Measurements from ENCODE around the gene ARSA. TPM values are rescaled to one million over a fixed set of nuclear protein-coding genes. Genes with fewer than 3 reads are reported as not detected.

Gene ARSA
- total RNA-seq, 2 donors from 2014 or later = 30.7 to 38.9 TPM

- Histone ChIP-seq H3K27me3 (peaks cover 4 to 8% of the 10 kb centered on the region in 2 donors), H3K27ac (no peak within 1 kb of the TSS), H3K4me3 (peak within 1 kb of the TSS; percentile 19 to 58), H3K36me3 (no peaks in the 10 kb centered on the region), H3K4me1 (peaks cover 0 to 17% of the 10 kb centered on the region in 2 donors), H3K9me3 (no peaks in the 10 kb centered on the region)
- no peak for DNase-seq (ENCODE audit: low spot score)
- TF ChIP-seq CTCF (IDR thresholded peaks at IDR 0.05) = no peak
Observed at GRCh38 chr22:50600538-50600937, 27.4 kb downstream of the ARSA start, which contains the start of gene MAPK8IP2. TSS of gene MAPK8IP2 (plus strand) at chr22:50600793. CDS start at chr22:50600819, 26 bp downstream.

- Histone ChIP-seq H3K4me1 (peaks cover 0 to 17% of the 10 kb centered on the region in 2 donors), H3K27ac (no peak overlapping the region), H3K4me3 (peak overlapping the region; percentile 19 to 58), H3K27me3 (peaks cover 4 to 8% of the 10 kb centered on the region in 2 donors), H3K36me3 (no peaks in the 10 kb centered on the region), H3K9me3 (no peaks in the 10 kb centered on the region)
- no peak for DNase-seq (ENCODE audit: low spot score)
- no peak for TF ChIP-seq CTCF (IDR thresholded peaks at IDR 0.05)
Observed at GRCh38 chr22:50599816-50600455, 28.0 kb downstream of the ARSA start.

- no peak for TF ChIP-seq CTCF (IDR thresholded peaks at IDR 0.05)
- H3K36me3 ChIP-seq = no peaks in the 10 kb centered on the region
- DNase-seq (ENCODE audit: low spot score) = no peak
Observed at GRCh38 chr22:50597097-50597496, 30.9 kb downstream of the ARSA start.

GRCh38 chr22:50595189-50595588, 32.8 kb downstream of the ARSA start:
- no peak overlapping the region for H3K4me3 ChIP-seq
- peaks cover 0 to 4% of the 10 kb centered on the region in 2 donors for H3K4me1 ChIP-seq
- no peak overlapping the region for H3K27ac ChIP-seq
- no peaks in the 10 kb centered on the region for H3K9me3 ChIP-seq
- no peak for DNase-seq (ENCODE audit: low spot score)
- H3K27me3 ChIP-seq = no peaks in the 10 kb centered on the region
- TF ChIP-seq CTCF (IDR thresholded peaks at IDR 0.05) = no peak
- no peaks in the 10 kb centered on the region for H3K36me3 ChIP-seq

More at GRCh38 chr22:50597097-50597496, 30.9 kb downstream of the ARSA start:
- Histone ChIP-seq H3K27ac (no peak overlapping the region), H3K9me3 (no peaks in the 10 kb centered on the region), H3K4me3 (no peak overlapping the region), H3K27me3 (no peaks in the 10 kb centered on the region), H3K4me1 (peaks cover 0 to 11% of the 10 kb centered on the region in 2 donors)

GRCh38 chr22:50587407-50587806, 40.5 kb downstream of the ARSA start:
- H3K4me3 ChIP-seq = no peak overlapping the region
- peaks cover 0 to 8% of the 10 kb centered on the region in 2 donors for H3K4me1 ChIP-seq
- no peaks in the 10 kb centered on the region for H3K36me3 ChIP-seq
- H3K27me3 ChIP-seq = no peaks in the 10 kb centered on the region
- no peak for TF ChIP-seq CTCF (IDR thresholded peaks at IDR 0.05)
- no peak for DNase-seq (ENCODE audit: low spot score)
- H3K9me3 ChIP-seq = no peaks in the 10 kb centered on the region
- H3K27ac ChIP-seq = no peak overlapping the region

GRCh38 chr22:50586416-50586815, 41.5 kb downstream of the ARSA start:
- Histone ChIP-seq H3K9me3 (no peaks in the 10 kb centered on the region), H3K27me3 (no peaks in the 10 kb centered on the region), H3K4me1 (peaks cover 0 to 15% of the 10 kb centered on the region in 2 donors), H3K36me3 (no peaks in the 10 kb centered on the region), H3K4me3 (no peak overlapping the region), H3K27ac (no peak overlapping the region)
- no peak for TF ChIP-seq CTCF (IDR thresholded peaks at IDR 0.05)
- DNase-seq (ENCODE audit: low spot score) = no peak

Measured in right atrium auricular region (tissue), 2 donors.